MM.1S (cell line): ENCODE results near the gene DUSP7.

Source experiments
- DNase-seq: peaks from one replicate; pipeline ENCODE4 v3.0.0-alpha.2; 2015
- H2AFZ ChIP-seq: fragments of 300-600 bp; sonication (generic); 2 replicates; pipeline ENCODE4 v1.6.0; 2016; ENCODE audit warnings: antibody characterized with exemption, low read length
- H3F3A ChIP-seq: fragments of 300-600 bp; sonication (generic); 2 replicates; pipeline ENCODE4 v1.6.1; 2016; ENCODE audit warnings: mild to moderate bottlenecking, antibody characterized with exemption, low read length, moderate library complexity, mixed read lengths; ENCODE audit not compliant: insufficient read depth
- H3K27ac ChIP-seq: fragments of 300-600 bp; sonication (generic); 2 replicates; pipeline ENCODE4 v1.5.1; 2016; ENCODE audit warnings: mild to moderate bottlenecking, low read length
- H3K27me3 ChIP-seq: fragments of 300-600 bp; sonication (generic); replicated peaks from 2 replicates; pipeline ENCODE4 v1.6.0; 2016; ENCODE audit warnings: low read length; ENCODE audit not compliant: insufficient read depth
- H3K36me3 ChIP-seq: fragments of 300-600 bp; sonication (generic); replicated peaks from 2 replicates; pipeline ENCODE4 v1.6.1; 2016; ENCODE audit warnings: mild to moderate bottlenecking, low read length, mixed read lengths; ENCODE audit not compliant: insufficient read depth
- H3K4me1 ChIP-seq: fragments of 300-600 bp; sonication (generic); 2 replicates; pipeline ENCODE4 v1.6.1; 2016; ENCODE audit warnings: low read length, mixed read lengths
- H3K4me2 ChIP-seq: fragments of 300-600 bp; sonication (generic); 2 replicates; pipeline ENCODE4 v1.6.0; 2016; ENCODE audit warnings: low read depth, low read length
- H3K4me3 ChIP-seq: fragments of 300-600 bp; sonication (generic); 2 replicates; pipeline ENCODE4 v1.5.1; 2016; ENCODE audit warnings: low read length, mixed read lengths
- H3K79me2 ChIP-seq: fragments of 300-600 bp; sonication (generic); 2 replicates; pipeline ENCODE4 v1.6.1; 2016; ENCODE audit warnings: mixed run types, low read length, mixed read lengths
- H3K9ac ChIP-seq: fragments of 300-600 bp; sonication (generic); 2 replicates; pipeline ENCODE4 v1.6.1; 2016; ENCODE audit warnings: low read length, mixed read lengths
- H3K9me2 ChIP-seq: fragments of 300-600 bp; sonication (generic); replicated peaks from 2 replicates; pipeline ENCODE4 v1.6.1; 2016; ENCODE audit warnings: mild to moderate bottlenecking, low read length, mixed read lengths; ENCODE audit not compliant: insufficient read depth
- H3K9me3 ChIP-seq: fragments of 300-600 bp; sonication (generic); replicated peaks from 2 replicates; pipeline ENCODE4 v1.6.1; 2016; ENCODE audit warnings: mild to moderate bottlenecking, low read length, mixed read lengths; ENCODE audit not compliant: insufficient read depth
- H4K20me1 ChIP-seq: fragments of 300-600 bp; sonication (generic); 2 replicates; pipeline ENCODE4 v1.6.1; 2016; ENCODE audit warnings: mild to moderate bottlenecking, low read length, moderate library complexity, mixed read lengths; ENCODE audit not compliant: insufficient read depth
- CTCF ChIP-seq: fragments of 300-600 bp; sonication (generic); IDR thresholded peaks from 2 replicates; pipeline ENCODE4 v1.5.1; 2016; ENCODE audit warnings: antibody characterized with exemption, low read length, mixed read lengths
- EZH2 ChIP-seq: fragments of 300-600 bp; sonication (generic); optimal IDR thresholded peaks from 2 replicates; pipeline ENCODE3; 2017; ENCODE audit warnings: low read depth, mild to moderate bottlenecking, antibody characterized with exemption, low read length, mixed read lengths
- EZH2phosphoT487 ChIP-seq: fragments of 300-600 bp; sonication (generic); IDR thresholded peaks from 2 replicates; pipeline ENCODE4 v1.6.1; 2018; ENCODE audit warnings: antibody characterized with exemption, low read length

The DUSP7 gene

GRCh38 chr3:52073490-52073889 is 17.1 kb upstream of the DUSP7 start:
- Histone ChIP-seq H3K9me2 (no peaks in the 10 kb centered on the region), H3K27ac (no peak overlapping the region), H3K4me2 (no peak overlapping the region), H2AFZ (no peak overlapping the region), H3K4me1 (no peaks in the 10 kb centered on the region), H3K4me3 (no peak overlapping the region), H3K79me2 (no peaks in the 10 kb centered on the region), H4K20me1 (no peaks in the 10 kb centered on the region), H3K9ac (no peak overlapping the region), H3K36me3 (no peaks in the 10 kb centered on the region), H3K27me3 (no peaks in the 10 kb centered on the region), H3K9me3 (no peaks in the 10 kb centered on the region), H3F3A (no peaks in the 10 kb centered on the region)
- no peak for DNase-seq
- TF ChIP-seq EZH2phosphoT487 (no peak), CTCF (no peak), EZH2 (no peak)

DNA sequence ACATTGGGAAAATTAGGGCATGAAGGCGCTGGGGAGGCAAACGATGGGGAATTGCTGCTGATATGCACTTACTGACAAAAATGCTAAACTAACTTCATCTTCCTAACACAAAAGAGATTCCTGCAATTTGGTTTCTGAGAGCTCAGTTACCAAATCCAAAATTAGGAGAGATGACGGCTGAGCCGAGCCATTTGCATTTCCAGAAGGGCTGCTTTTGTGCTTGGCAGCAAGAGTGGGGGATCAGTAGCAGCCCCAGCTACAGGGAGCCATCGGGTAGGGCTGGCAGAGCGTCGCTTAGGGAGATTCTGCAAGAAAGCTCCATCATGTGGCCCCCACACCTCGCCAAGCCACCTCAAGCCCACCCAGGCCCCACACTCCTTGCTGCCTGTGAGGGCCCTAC is 16.1 kb upstream of the DUSP7 start:
- Histone ChIP-seq H3K36me3 (no peaks in the 10 kb centered on the region), H3K9me2 (no peaks in the 10 kb centered on the region), H3F3A (no peaks in the 10 kb centered on the region), H3K79me2 (no peaks in the 10 kb centered on the region), H3K27me3 (no peaks in the 10 kb centered on the region), H3K9me3 (no peaks in the 10 kb centered on the region), H3K4me2 (no peak overlapping the region), H2AFZ (no peak overlapping the region), H3K4me1 (no peaks in the 10 kb centered on the region), H3K4me3 (no peak overlapping the region), H3K9ac (no peak overlapping the region), H3K27ac (no peak overlapping the region), H4K20me1 (no peaks in the 10 kb centered on the region)
- TF ChIP-seq EZH2phosphoT487 (no peak), EZH2 (no peak), CTCF (no peak)
- no peak for DNase-seq

- TF ChIP-seq CTCF, result no peak
- TF ChIP-seq EZH2, result no peak
- no peak for TF ChIP-seq EZH2phosphoT487
- no peaks in the 10 kb centered on the region for H3K4me1 ChIP-seq
- H3K27me3 ChIP-seq, result no peaks in the 10 kb centered on the region
- no peak overlapping the region for H3K9ac ChIP-seq
- H3K9me3 ChIP-seq, result no peaks in the 10 kb centered on the region
- no peaks in the 10 kb centered on the region for H3K79me2 ChIP-seq
- H3K27ac ChIP-seq, result no peak overlapping the region
- H2AFZ ChIP-seq, result no peak overlapping the region
- H3K4me2 ChIP-seq, result no peak overlapping the region
- H3K9me2 ChIP-seq, result no peaks in the 10 kb centered on the region
- no peak overlapping the region for H3K4me3 ChIP-seq
- H3F3A ChIP-seq, result no peaks in the 10 kb centered on the region
- no peak for DNase-seq
- no peaks in the 10 kb centered on the region for H3K36me3 ChIP-seq
- no peaks in the 10 kb centered on the region for H4K20me1 ChIP-seq
Measured at GRCh38 chr3:52072020-52072419, 15.6 kb upstream of the DUSP7 start.
